Measurements from ENCODE around the gene SPINK8. TPM values are rescaled to one million over a fixed set of nuclear protein-coding genes. Genes with fewer than 3 reads are reported as not detected.

Gene SPINK8
- polyA plus RNA-seq, 1 donor (not counting 4 experiments of a cell fraction or from before 2014, with no cell fraction given) = not detected

DNA sequence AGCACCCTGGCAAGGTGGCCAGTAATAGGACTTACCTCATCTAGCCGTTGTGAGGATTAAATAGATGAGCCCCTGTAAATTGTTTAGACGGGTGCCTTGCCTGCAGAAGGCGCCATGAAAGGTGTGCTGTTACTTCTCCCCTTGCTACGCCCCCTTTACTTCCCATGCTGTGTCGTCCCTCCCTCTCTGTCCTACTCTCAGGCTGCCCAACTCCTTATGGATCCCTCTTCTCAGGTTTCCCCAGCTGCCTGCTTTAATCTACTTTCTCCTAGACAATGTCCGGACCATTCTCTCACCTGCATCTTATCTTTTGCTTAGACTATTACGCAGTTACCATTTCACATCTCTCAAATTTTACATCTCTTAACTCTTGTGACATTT is 36.9 kb upstream of the SPINK8 start:
- DNase-seq (ENCODE audit: low read depth, low spot score) (no peak), FAIRE-seq (no peak)
- dilution Hi-C loops (cut with MboI; ENCODE audit: extremely low pct_ligation_motif_present, low sequenced_read_pairs) = no loop called here
- no peaks in the 10 kb centered on the region for H3K9me1 ChIP-seq (ENCODE audit: control insufficient read depth, extremely low read depth, insufficient read depth, low read length)
- no peak for TF ChIP-seq CTCF (optimal IDR thresholded peaks at IDR 0.05 in 1 of 3, IDR thresholded peaks at IDR 0.05 in 1 of 3, conservative IDR thresholded peaks at IDR 0.05 in 1 of 3; ENCODE audit: extremely low read depth in 1 of 3, insufficient read depth in 2 of 3, low read length in 3 of 3)
- TF ChIP-seq EZH2 (IDR thresholded peaks at IDR 0.05; ENCODE audit: low read length) = no peak
- H3K4me1 ChIP-seq (ENCODE audit: control insufficient read depth, extremely low read depth, insufficient read depth, low read length) = no peaks in the 10 kb centered on the region
- no peaks in the 10 kb centered on the region for H3K9me3 ChIP-seq (ENCODE audit: control insufficient read depth, low read depth, low read length)
- no peak overlapping the region for H3K9ac ChIP-seq (ENCODE audit: control insufficient read depth, extremely low read depth, insufficient read depth, low read length)
- H3K4me3 ChIP-seq (ENCODE audit: control insufficient read depth in 2 of 3, extremely low read depth in 1 of 3, insufficient read depth in 2 of 3, low read depth in 1 of 3, low read length in 3 of 3) = no peak overlapping the region
- no peak overlapping the region for H2AFZ ChIP-seq (ENCODE audit: control insufficient read depth, low read length)
- no peak overlapping the region for H3K4me2 ChIP-seq (ENCODE audit: control insufficient read depth, extremely low read depth, insufficient read depth, low read depth, low read length)
- H3K79me2 ChIP-seq (ENCODE audit: control insufficient read depth, insufficient read depth, low read length) = no peaks in the 10 kb centered on the region
- H4K20me1 ChIP-seq (ENCODE audit: control insufficient read depth, extremely low read depth, insufficient read depth, low read length) = no peaks in the 10 kb centered on the region
- no peak overlapping the region for H3K27ac ChIP-seq (ENCODE audit: control insufficient read depth, insufficient read depth, low read length)
- no peaks in the 10 kb centered on the region for H3K36me3 ChIP-seq (ENCODE audit: control insufficient read depth in 2 of 2, extremely low read depth in 1 of 2, insufficient read depth in 2 of 2, low read length in 2 of 2)
- H3K27me3 ChIP-seq (ENCODE audit: control insufficient read depth, extremely low read depth, insufficient read depth, low read length) = no peaks in the 10 kb centered on the region

GRCh38 chr3:48369693-48370332 is 36.4 kb upstream of the SPINK8 start:
- Histone ChIP-seq H3K4me2 (ENCODE audit: control insufficient read depth, extremely low read depth, insufficient read depth, low read depth, low read length) (no peak overlapping the region), H3K9me1 (ENCODE audit: control insufficient read depth, extremely low read depth, insufficient read depth, low read length) (no peaks in the 10 kb centered on the region), H2AFZ (ENCODE audit: control insufficient read depth, low read length) (no peak overlapping the region), H3K4me1 (ENCODE audit: control insufficient read depth, extremely low read depth, insufficient read depth, low read length) (no peaks in the 10 kb centered on the region), H3K36me3 (ENCODE audit: control insufficient read depth in 2 of 2, extremely low read depth in 1 of 2, insufficient read depth in 2 of 2, low read length in 2 of 2) (no peaks in the 10 kb centered on the region), H3K9me3 (ENCODE audit: control insufficient read depth, low read depth, low read length) (no peaks in the 10 kb centered on the region), H3K4me3 (ENCODE audit: control insufficient read depth in 2 of 3, extremely low read depth in 1 of 3, insufficient read depth in 2 of 3, low read depth in 1 of 3, low read length in 3 of 3) (no peak overlapping the region), H3K27ac (ENCODE audit: control insufficient read depth, insufficient read depth, low read length) (no peak overlapping the region), H4K20me1 (ENCODE audit: control insufficient read depth, extremely low read depth, insufficient read depth, low read length) (no peaks in the 10 kb centered on the region), H3K9ac (ENCODE audit: control insufficient read depth, extremely low read depth, insufficient read depth, low read length) (no peak overlapping the region), H3K27me3 (ENCODE audit: control insufficient read depth, extremely low read depth, insufficient read depth, low read length) (no peaks in the 10 kb centered on the region), H3K79me2 (ENCODE audit: control insufficient read depth, insufficient read depth, low read length) (no peaks in the 10 kb centered on the region)
- TF ChIP-seq EZH2 (IDR thresholded peaks at IDR 0.05; ENCODE audit: low read length) (no peak), CTCF (optimal IDR thresholded peaks at IDR 0.05 in 1 of 3, IDR thresholded peaks at IDR 0.05 in 1 of 3, conservative IDR thresholded peaks at IDR 0.05 in 1 of 3; ENCODE audit: extremely low read depth in 1 of 3, insufficient read depth in 2 of 3, low read length in 3 of 3) (no peak)
- DNase-seq (ENCODE audit: low read depth, low spot score) (no peak), FAIRE-seq (no peak)
- dilution Hi-C loops (cut with MboI; ENCODE audit: extremely low pct_ligation_motif_present, low sequenced_read_pairs) = no loop called here
